Measurements from ENCODE around the gene CASZ1. TPM values are rescaled to one million over a fixed set of nuclear protein-coding genes. Genes with fewer than 3 reads are reported as not detected.

Gene CASZ1
- total RNA-seq, 6 donors from 2014 or later = 39.7 to 112 (median 60.8) TPM

GRCh38 chr1:10662090-10662688 lies 134.3 kb downstream of the CASZ1 start:
- 91 to 96% methylated on average over 8 of the region's 8 CpGs for WGBS, 2 donors

GRCh38 chr1:10661453-10661852 lies 135.0 kb downstream of the CASZ1 start:
- H3K9me3 ChIP-seq = no peaks in the 10 kb centered on the region
- H3K4me1 ChIP-seq = peaks cover 39 to 51% (median 46%) of the 10 kb centered on the region in 4 donors
- WGBS, 2 donors = 91% methylated on average over 5 of the region's 5 CpGs
- H3K36me3 ChIP-seq = peaks cover 3 to 53% (median 46%) of the 10 kb centered on the region in 4 donors
- H3K27me3 ChIP-seq = no peaks in the 10 kb centered on the region
- no peak for TF ChIP-seq EP300 (IDR thresholded peaks at IDR 0.05)
- no peak for TF ChIP-seq POLR2AphosphoS5 (IDR thresholded peaks at IDR 0.05)
- TF ChIP-seq POLR2A (IDR thresholded peaks at IDR 0.05) = no peak
- no peak for TF ChIP-seq CTCF (IDR thresholded peaks at IDR 0.05)
- no peak overlapping the region for H3K4me3 ChIP-seq
- DNase-seq = no peak
- no peak for ATAC-seq (ENCODE audit: low FRiP score in 2 of 2)
- H3K27ac ChIP-seq = no peak overlapping the region

More at GRCh38 chr1:10662090-10662688, 134.3 kb downstream of the CASZ1 start:
- peaks cover 3 to 46% (median 41%) of the 10 kb centered on the region in 4 donors for H3K36me3 ChIP-seq
- ATAC-seq (ENCODE audit: low FRiP score in 2 of 2) (no peak), DNase-seq (no peak)
- H3K4me3 ChIP-seq = no peak overlapping the region
- TF ChIP-seq POLR2A (IDR thresholded peaks at IDR 0.05) (no peak), CTCF (IDR thresholded peaks at IDR 0.05) (no peak)
- H3K27me3 ChIP-seq = no peaks in the 10 kb centered on the region
- H3K27ac ChIP-seq = peak overlapping the region in 1 of 4 donors; percentile 97
- peaks cover 46 to 58% (median 54%) of the 10 kb centered on the region in 4 donors for H3K4me1 ChIP-seq
- no peaks in the 10 kb centered on the region for H3K9me3 ChIP-seq

- peaks cover 25 to 35% (median 31%) of the 10 kb centered on the region in 4 donors for H3K4me1 ChIP-seq
- H3K4me3 ChIP-seq = no peak overlapping the region
- peaks cover 3 to 64% (median 56%) of the 10 kb centered on the region in 4 donors for H3K36me3 ChIP-seq
- H3K9me3 ChIP-seq = no peaks in the 10 kb centered on the region
- no peak for ATAC-seq (ENCODE audit: low FRiP score in 2 of 2)
- WGBS, 2 donors = 81 to 96% methylated on average over 4 to 44 of the region's 52 CpGs
- peak overlapping the region in 2 of 4 donors; percentile 7 to 35 for H3K27ac ChIP-seq
- H3K27me3 ChIP-seq = no peaks in the 10 kb centered on the region
- peak; percentile 67 to 82 for DNase-seq
- TF ChIP-seq POLR2A (IDR thresholded peaks at IDR 0.05) (no peak), CTCF (IDR thresholded peaks at IDR 0.05) (no peak), POLR2AphosphoS5 (IDR thresholded peaks at IDR 0.05) (no peak)
Measured at GRCh38 chr1:10659646-10660540, 136.6 kb downstream of the CASZ1 start.

GRCh38 chr1:10659218-10659617 lies 137.2 kb downstream of the CASZ1 start:
- no peak overlapping the region for H3K27ac ChIP-seq
- H3K27me3 ChIP-seq = no peaks in the 10 kb centered on the region
- no peak overlapping the region for H3K4me3 ChIP-seq
- peak in 1 of 2 donors; percentile 55 for DNase-seq
- ATAC-seq (ENCODE audit: low FRiP score in 2 of 2) = no peak
- 96 to 98% methylated on average over 18 of the region's 18 CpGs for WGBS, 2 donors
- TF ChIP-seq CTCF (IDR thresholded peaks at IDR 0.05) (no peak), EP300 (IDR thresholded peaks at IDR 0.05) (no peak), POLR2AphosphoS5 (IDR thresholded peaks at IDR 0.05) (no peak), POLR2A (IDR thresholded peaks at IDR 0.05) (no peak)
- H3K9me3 ChIP-seq = no peaks in the 10 kb centered on the region
- peaks cover 18 to 28% (median 24%) of the 10 kb centered on the region in 4 donors for H3K4me1 ChIP-seq
- peaks cover 3 to 66% (median 56%) of the 10 kb centered on the region in 4 donors for H3K36me3 ChIP-seq
